Measurements from ENCODE around the gene MAML2. TPM values are rescaled to one million over a fixed set of nuclear protein-coding genes. Genes with fewer than 3 reads are reported as not detected.

MAML2 gene
- total and polyA plus RNA-seq, 10 donors = 2.7 to 43.4 (median 27.2) TPM

- WGBS, 5 donors = 79 to 84% (median 82%) methylated on average over 3 of the region's 3 CpGs
Observed at GRCh38 chr11:96139691-96140090, 203.3 kb downstream of the MAML2 start.

GRCh38 chr11:96137373-96137772, 205.6 kb downstream of the MAML2 start:
- H3K9me3 ChIP-seq = no peaks in the 10 kb centered on the region
- no peaks in the 10 kb centered on the region for H3K27me3 ChIP-seq (replicated peaks in 1 of 7)
- no peak for DNase-seq
- H3K4me3 ChIP-seq = no peak overlapping the region
- H3K27ac ChIP-seq = peak overlapping the region in 6 of 8 donors; percentile 13 to 50 (median 36)
- intact Hi-C loops (cut with DNase I; ENCODE audit: low total_unique reads) = no loop called here
- no peaks in the 10 kb centered on the region for H3K36me3 ChIP-seq
- no peak for TF ChIP-seq POLR2A (IDR thresholded peaks at IDR 0.05)
- TF ChIP-seq POLR2AphosphoS5 (IDR thresholded peaks at IDR 0.05) = no peak
- TF ChIP-seq CTCF (IDR thresholded peaks at IDR 0.05 in 8 of 11, conservative IDR thresholded peaks at IDR 0.05 in 3 of 11) = no peak
- 85 to 95% (median 90%) methylated on average over 2 of the region's 2 CpGs for WGBS, 5 donors
- peaks cover 15 to 66% (median 39%) of the 10 kb centered on the region in 6 donors for H3K4me1 ChIP-seq

More at GRCh38 chr11:96139691-96140090, 203.3 kb downstream of the MAML2 start:
- no peak for TF ChIP-seq POLR2A (IDR thresholded peaks at IDR 0.05)
- no peak for TF ChIP-seq CTCF (IDR thresholded peaks at IDR 0.05 in 8 of 11, conservative IDR thresholded peaks at IDR 0.05 in 3 of 11)
- no peak for TF ChIP-seq POLR2AphosphoS5 (IDR thresholded peaks at IDR 0.05)
- Histone ChIP-seq H3K9me3 (no peaks in the 10 kb centered on the region), H3K27ac (peak overlapping the region in 5 of 8 donors; percentile 1 to 49 (median 30)), H3K27me3 (replicated peaks in 1 of 7) (no peaks in the 10 kb centered on the region), H3K36me3 (no peaks in the 10 kb centered on the region), H3K4me1 (peaks cover 18 to 80% (median 38%) of the 10 kb centered on the region in 6 donors), H3K4me3 (no peak overlapping the region)
- no peak for DNase-seq
- intact Hi-C loops (cut with DNase I; ENCODE audit: low total_unique reads) = no loop called here

GRCh38 chr11:96136613-96137298, 206.2 kb downstream of the MAML2 start:
- no peaks in the 10 kb centered on the region for H3K27me3 ChIP-seq (replicated peaks in 1 of 7)
- TF ChIP-seq POLR2AphosphoS5 (IDR thresholded peaks at IDR 0.05) = no peak
- TF ChIP-seq CTCF (IDR thresholded peaks at IDR 0.05 in 8 of 11, conservative IDR thresholded peaks at IDR 0.05 in 3 of 11) = no peak
- no peak for TF ChIP-seq POLR2A (IDR thresholded peaks at IDR 0.05)
- 24 to 35% (median 32%) methylated on average over 3 of the region's 3 CpGs for WGBS, 5 donors
- H3K27ac ChIP-seq = peak overlapping the region in 7 of 8 donors; percentile 13 to 50 (median 37)
- H3K9me3 ChIP-seq = no peaks in the 10 kb centered on the region
- H3K36me3 ChIP-seq = no peaks in the 10 kb centered on the region
- no peak for DNase-seq
- intact Hi-C loops (cut with DNase I; ENCODE audit: low total_unique reads) = no loop called here
- no peak overlapping the region for H3K4me3 ChIP-seq
- H3K4me1 ChIP-seq = peaks cover 15 to 60% (median 37%) of the 10 kb centered on the region in 6 donors

GRCh38 chr11:96134602-96135001, 208.4 kb downstream of the MAML2 start:
- no peaks in the 10 kb centered on the region for H3K9me3 ChIP-seq
- no peak for TF ChIP-seq POLR2AphosphoS5 (IDR thresholded peaks at IDR 0.05)
- no peak for TF ChIP-seq CTCF (IDR thresholded peaks at IDR 0.05 in 8 of 11, conservative IDR thresholded peaks at IDR 0.05 in 3 of 11)
- TF ChIP-seq POLR2A (IDR thresholded peaks at IDR 0.05) = no peak
- WGBS, 5 donors = 4 to 16% (median 8%) methylated on average over 1 of the region's 1 CpG
- H3K4me1 ChIP-seq = peaks cover 13 to 39% (median 30%) of the 10 kb centered on the region in 6 donors
- intact Hi-C loops (cut with DNase I; ENCODE audit: low total_unique reads) = no loop called here
- DNase-seq = no peak
- peak overlapping the region in 2 of 8 donors; percentile 2 to 10 for H3K27ac ChIP-seq
- no peaks in the 10 kb centered on the region for H3K27me3 ChIP-seq (replicated peaks in 1 of 7)
- no peaks in the 10 kb centered on the region for H3K36me3 ChIP-seq
- no peak overlapping the region for H3K4me3 ChIP-seq

Measured in spleen (tissue), 11 donors.